ENCODE measurements around the gene CAMK4. TPM values are rescaled to one million over a fixed set of nuclear protein-coding genes. Genes with fewer than 3 reads are reported as not detected.
A peak's percentile ranks its signal among the peaks of the same experiment; 100 is the strongest.

The CAMK4 gene
- polyA plus RNA-seq, 1 donor from 2014 or later, result 16.6 TPM

DNA sequence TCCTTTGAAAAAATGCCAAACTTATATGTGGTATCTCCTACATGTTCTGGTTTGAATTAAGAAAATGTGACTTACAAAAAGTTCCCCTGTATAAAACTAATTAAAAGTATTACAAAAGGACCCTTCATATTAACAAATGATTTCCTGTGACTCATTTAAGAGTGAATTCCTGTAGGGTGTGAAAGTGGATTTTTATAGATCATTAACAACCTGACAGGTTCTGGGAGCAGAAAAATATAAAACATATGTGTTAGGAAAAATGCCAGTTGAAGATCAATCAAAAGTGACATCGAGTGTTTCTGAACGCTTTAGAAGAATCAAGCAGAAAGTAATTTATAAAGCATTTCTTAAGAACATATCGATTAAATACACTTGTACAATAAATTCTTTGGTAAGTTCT is 35.5 kb downstream of the CAMK4 start:
- Histone ChIP-seq H3K79me2 (replicated peaks; ENCODE audit: insufficient read depth, low read length) (no peaks in the 10 kb centered on the region), H3K4me3 (ENCODE audit: low read length) (peak overlapping the region; percentile 5), H3K36me3 (ENCODE audit: insufficient read depth, low read length) (no peaks in the 10 kb centered on the region), H4K20me1 (ENCODE audit: insufficient read depth) (no peaks in the 10 kb centered on the region), H3K4me2 (ENCODE audit: low read length) (no peak overlapping the region), H3K9me2 (ENCODE audit: insufficient read depth, low read length) (no peaks in the 10 kb centered on the region), H3K9ac (ENCODE audit: low read length) (no peak overlapping the region), H3K27me3 (ENCODE audit: insufficient read depth, low read depth, low read length) (no peaks in the 10 kb centered on the region), H3F3A (ENCODE audit: insufficient read depth, low read length, poor library complexity, severe bottlenecking) (no peaks in the 10 kb centered on the region), H2AFZ (ENCODE audit: low read depth, low read length) (no peak overlapping the region), H3K9me3 (ENCODE audit: low read length) (no peaks in the 10 kb centered on the region), H3K27ac (ENCODE audit: low read length) (peak overlapping the region; percentile 28)
- TF ChIP-seq EP300 (conservative IDR thresholded peaks at IDR 0.05; ENCODE audit: poor library complexity, severe bottlenecking), result peak; percentile 54
- TF ChIP-seq MXI1 (conservative IDR thresholded peaks at IDR 0.05; ENCODE audit: poor library complexity, severe bottlenecking), result no peak

GRCh38 chr5:111261610-111262009 is 37.4 kb downstream of the CAMK4 start:
- TF ChIP-seq TAF1 (IDR thresholded peaks at IDR 0.05; ENCODE audit: low read depth), result no peak
- no peak for TF ChIP-seq EZH2 (IDR thresholded peaks at IDR 0.05; ENCODE audit: borderline replicate concordance, insufficient read depth, low read length, poor library complexity, severe bottlenecking)
- TF ChIP-seq CTCF (IDR thresholded peaks at IDR 0.05; ENCODE audit: poor library complexity, severe bottlenecking), result no peak
- TF ChIP-seq EP300 (conservative IDR thresholded peaks at IDR 0.05; ENCODE audit: poor library complexity, severe bottlenecking), result no peak
- TF ChIP-seq RAD21 (conservative IDR thresholded peaks at IDR 0.05), result no peak
- TF ChIP-seq POLR2AphosphoS5 (IDR thresholded peaks at IDR 0.05), result no peak
- TF ChIP-seq SMC3 (conservative IDR thresholded peaks at IDR 0.05; ENCODE audit: poor library complexity), result no peak
- no peak for TF ChIP-seq MXI1 (conservative IDR thresholded peaks at IDR 0.05; ENCODE audit: poor library complexity, severe bottlenecking)
- no peak for TF ChIP-seq REST (IDR thresholded peaks at IDR 0.05; ENCODE audit: borderline replicate concordance)
- Histone ChIP-seq H3K27me3 (ENCODE audit: insufficient read depth, low read depth, low read length) (no peaks in the 10 kb centered on the region), H3K4me3 (ENCODE audit: low read length) (no peak overlapping the region), H3K27ac (ENCODE audit: low read length) (no peak overlapping the region), H3K4me2 (ENCODE audit: low read length) (no peak overlapping the region), H2AFZ (ENCODE audit: low read depth, low read length) (no peak overlapping the region), H3K9me3 (ENCODE audit: low read length) (no peaks in the 10 kb centered on the region), H3K9ac (ENCODE audit: low read length) (no peak overlapping the region), H3K9me2 (ENCODE audit: insufficient read depth, low read length) (no peaks in the 10 kb centered on the region), H4K20me1 (ENCODE audit: insufficient read depth) (no peaks in the 10 kb centered on the region), H3F3A (ENCODE audit: insufficient read depth, low read length, poor library complexity, severe bottlenecking) (no peaks in the 10 kb centered on the region), H3K36me3 (ENCODE audit: insufficient read depth, low read length) (no peaks in the 10 kb centered on the region), H3K79me2 (replicated peaks; ENCODE audit: insufficient read depth, low read length) (no peaks in the 10 kb centered on the region)

- H3K9me3 ChIP-seq (ENCODE audit: low read length), result no peaks in the 10 kb centered on the region
- H4K20me1 ChIP-seq (ENCODE audit: insufficient read depth), result no peaks in the 10 kb centered on the region
- H3K36me3 ChIP-seq (ENCODE audit: insufficient read depth, low read length), result no peaks in the 10 kb centered on the region
- H3K4me3 ChIP-seq (ENCODE audit: low read length), result no peak overlapping the region
- no peak overlapping the region for H3K4me2 ChIP-seq (ENCODE audit: low read length)
- H3K79me2 ChIP-seq (replicated peaks; ENCODE audit: insufficient read depth, low read length), result no peaks in the 10 kb centered on the region
- no peak for TF ChIP-seq TAF1 (IDR thresholded peaks at IDR 0.05; ENCODE audit: low read depth)
- no peak overlapping the region for H2AFZ ChIP-seq (ENCODE audit: low read depth, low read length)
- H3K9me2 ChIP-seq (ENCODE audit: insufficient read depth, low read length), result no peaks in the 10 kb centered on the region
- no peak overlapping the region for H3K9ac ChIP-seq (ENCODE audit: low read length)
- H3F3A ChIP-seq (ENCODE audit: insufficient read depth, low read length, poor library complexity, severe bottlenecking), result no peaks in the 10 kb centered on the region
- H3K27me3 ChIP-seq (ENCODE audit: insufficient read depth, low read depth, low read length), result no peaks in the 10 kb centered on the region
- no peak overlapping the region for H3K27ac ChIP-seq (ENCODE audit: low read length)
Observed at GRCh38 chr5:111262153-111262552, 38.0 kb downstream of the CAMK4 start.

Data from neural cell (in vitro differentiated cells).